Uterus (tissue), 4 donors: Measurements from ENCODE around the gene KIF26B. TPM values are rescaled to one million over a fixed set of nuclear protein-coding genes. Genes with fewer than 3 reads are reported as not detected.

ENCODE experiments used
- DNase-seq, 2 donors: peaks; one replicate each; pipeline ENCODE4 v3.0.0-alpha.2; 2019 to 2020
- H3K27ac ChIP-seq, 2 donors: fragments of 200-600 bp; sonication (generic); 1 replicate in 1 of 2; 2 replicates in 1 of 2; pipeline ENCODE4 v1.5.1; 2016 to 2018
- H3K27me3 ChIP-seq, 2 donors: fragments of 200-600 bp; sonication (generic); one replicate each; pipeline ENCODE4 v1.5.1; 2018 to 2019; ENCODE audit warnings: control low read depth in 1 of 2
- H3K36me3 ChIP-seq, 2 donors: fragments of 200-600 bp; sonication (generic); one replicate each; pipeline ENCODE4 v1.5.1; 2019; ENCODE audit warnings: control low read depth in 1 of 2
- H3K4me1 ChIP-seq, 2 donors: fragments of 200-600 bp; sonication (generic); one replicate each; pipeline ENCODE4 v1.5.1; 2018 to 2019; ENCODE audit warnings: control low read depth in 1 of 2
- H3K4me3 ChIP-seq, 2 donors: fragments of 200-600 bp; sonication (generic); 1 replicate in 1 of 2; 2 replicates in 1 of 2; pipeline ENCODE4 v1.5.1; 2018 to 2019; ENCODE audit warnings: mild to moderate bottlenecking in 1 of 2
- H3K9me3 ChIP-seq, 2 donors: fragments of 200-600 bp; sonication (generic); one replicate each; pipeline ENCODE4 v1.5.1; 2019; ENCODE audit warnings: control low read depth in 1 of 2
- POLR2A ChIP-seq, 2 donors: fragments of 450-650 bp; IDR thresholded peaks; one replicate each; pipeline ENCODE4 v1.6.1; 2016; ENCODE audit warnings: antibody characterized with exemption in 2 of 2, mild to moderate bottlenecking in 1 of 2, moderate library complexity in 1 of 2
- intact Hi-C: fragments of 100-400 bp; cut with DNase I; formaldehyde crosslinking; loops from one replicate; pipeline ENCODE4 v1.15.1; 2023; ENCODE audit warnings: low total_unique reads
- total RNA-seq, 4 donors: library from RNA; depleted of rRNA in 3 of 4; stranded (reverse); fragments of >200 nt in 3 of 4; gene quantifications; one replicate each; pipeline versions ENCODE4 v1.1.0 to v1.2.4, GENCODE V29; 2014 to 2023
- TF ChIP-seq, protein P1 (sequence below), 4 experiments: fragments of 200-600 bp in 2 of 4; fragments of 450-650 bp in 2 of 4; sonication (generic) in 2 of 4; IDR thresholded peaks; one replicate each; pipeline ENCODE4 v1.5.1; 2016 to 2019; ENCODE audit warnings: antibody characterized with exemption in 4 of 4, mild to moderate bottlenecking in 2 of 4, moderate library complexity in 1 of 4
- donor health status: DM: yes; HTN: yes; CAD: no.

KIF26B gene
- total RNA-seq, 4 donors from 2014 or later: 0.27 to 17.4 (median 1.3) TPM; not detected in 1

DNA sequence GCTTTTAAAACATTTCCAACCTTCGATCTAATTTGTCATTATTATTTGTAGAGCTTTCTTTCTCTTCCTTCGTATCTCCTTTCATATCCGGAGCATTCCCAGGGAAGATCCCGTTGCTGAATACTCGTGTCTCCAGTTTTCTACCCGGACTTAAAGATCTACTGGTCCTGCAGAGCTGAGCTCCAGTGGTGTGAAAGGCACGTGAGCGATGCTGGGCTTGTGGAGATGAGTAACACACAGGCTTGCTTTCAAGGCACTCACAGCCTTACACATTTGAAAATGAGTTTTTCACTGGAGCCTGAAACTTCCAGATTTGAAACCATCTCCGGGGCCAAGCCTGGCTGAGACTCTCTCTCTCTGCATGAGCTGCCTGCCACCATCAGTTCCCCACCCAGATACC lies 428.3 kb downstream of the KIF26B start:
- Histone ChIP-seq H3K36me3 (no peaks in the 10 kb centered on the region), H3K27ac (no peak overlapping the region), H3K27me3 (no peaks in the 10 kb centered on the region), H3K4me3 (no peak overlapping the region), H3K4me1 (no peaks in the 10 kb centered on the region), H3K9me3 (no peaks in the 10 kb centered on the region)
- intact Hi-C loops: no loop called here
- TF ChIP-seq, protein P1, sequence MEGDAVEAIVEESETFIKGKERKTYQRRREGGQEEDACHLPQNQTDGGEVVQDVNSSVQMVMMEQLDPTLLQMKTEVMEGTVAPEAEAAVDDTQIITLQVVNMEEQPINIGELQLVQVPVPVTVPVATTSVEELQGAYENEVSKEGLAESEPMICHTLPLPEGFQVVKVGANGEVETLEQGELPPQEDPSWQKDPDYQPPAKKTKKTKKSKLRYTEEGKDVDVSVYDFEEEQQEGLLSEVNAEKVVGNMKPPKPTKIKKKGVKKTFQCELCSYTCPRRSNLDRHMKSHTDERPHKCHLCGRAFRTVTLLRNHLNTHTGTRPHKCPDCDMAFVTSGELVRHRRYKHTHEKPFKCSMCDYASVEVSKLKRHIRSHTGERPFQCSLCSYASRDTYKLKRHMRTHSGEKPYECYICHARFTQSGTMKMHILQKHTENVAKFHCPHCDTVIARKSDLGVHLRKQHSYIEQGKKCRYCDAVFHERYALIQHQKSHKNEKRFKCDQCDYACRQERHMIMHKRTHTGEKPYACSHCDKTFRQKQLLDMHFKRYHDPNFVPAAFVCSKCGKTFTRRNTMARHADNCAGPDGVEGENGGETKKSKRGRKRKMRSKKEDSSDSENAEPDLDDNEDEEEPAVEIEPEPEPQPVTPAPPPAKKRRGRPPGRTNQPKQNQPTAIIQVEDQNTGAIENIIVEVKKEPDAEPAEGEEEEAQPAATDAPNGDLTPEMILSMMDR (IDR thresholded peaks at IDR 0.05): no peak
- TF ChIP-seq POLR2A (IDR thresholded peaks at IDR 0.05): no peak
- DNase-seq: no peak

DNA sequence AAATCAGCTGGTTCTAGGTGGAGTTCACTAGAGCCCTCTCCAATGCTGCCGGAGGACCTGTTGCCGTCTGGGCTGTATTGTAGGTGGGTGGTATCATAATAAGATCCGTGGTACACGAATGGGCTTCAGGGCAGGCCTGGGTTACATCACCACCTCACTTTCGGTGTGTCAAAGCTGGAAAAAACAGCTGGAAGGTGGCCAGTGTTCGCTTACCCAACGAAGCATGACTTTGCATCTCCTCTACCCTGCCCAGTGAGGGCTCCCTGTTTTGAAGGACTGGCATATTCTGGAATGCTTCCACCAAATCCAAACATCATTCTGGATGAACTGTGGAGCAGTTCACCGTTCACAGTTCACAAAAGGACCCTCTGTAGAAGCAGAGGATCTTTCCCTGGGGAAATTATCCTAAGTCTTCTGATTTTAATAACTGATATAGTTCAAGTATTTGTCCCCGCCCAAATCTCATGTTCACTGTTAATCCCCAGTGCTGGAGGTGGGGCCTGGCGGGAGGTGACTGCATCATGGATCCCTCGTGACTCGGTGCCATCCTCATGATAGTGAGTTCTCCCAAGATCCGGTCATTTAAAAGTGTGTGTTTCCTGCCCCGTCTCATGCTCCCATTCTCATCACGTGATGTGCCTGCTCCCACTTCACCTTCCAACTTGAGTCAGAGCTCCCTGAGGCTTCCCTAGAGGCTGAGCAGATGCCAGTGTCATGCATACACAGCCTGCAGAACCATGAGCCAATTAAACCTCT lies 429.0 kb downstream of the KIF26B start:
- Histone ChIP-seq H3K27me3 (no peaks in the 10 kb centered on the region), H3K9me3 (no peaks in the 10 kb centered on the region), H3K4me3 (no peak overlapping the region), H3K27ac (no peak overlapping the region), H3K4me1 (no peaks in the 10 kb centered on the region), H3K36me3 (no peaks in the 10 kb centered on the region)
- intact Hi-C loops: no loop called here
- no peak for DNase-seq
- TF ChIP-seq POLR2A (IDR thresholded peaks at IDR 0.05): no peak
- TF ChIP-seq, protein P1 (IDR thresholded peaks at IDR 0.05): no peak

GRCh38 chr1:245585252-245585959 lies 430.6 kb downstream of the KIF26B start:
- intact Hi-C loops: no loop called here
- Histone ChIP-seq H3K27me3 (no peaks in the 10 kb centered on the region), H3K36me3 (no peaks in the 10 kb centered on the region), H3K9me3 (no peaks in the 10 kb centered on the region), H3K4me1 (no peaks in the 10 kb centered on the region), H3K27ac (no peak overlapping the region), H3K4me3 (no peak overlapping the region)
- TF ChIP-seq POLR2A (IDR thresholded peaks at IDR 0.05): no peak
- TF ChIP-seq, protein P1 (IDR thresholded peaks at IDR 0.05): no peak
- no peak for DNase-seq

DNA sequence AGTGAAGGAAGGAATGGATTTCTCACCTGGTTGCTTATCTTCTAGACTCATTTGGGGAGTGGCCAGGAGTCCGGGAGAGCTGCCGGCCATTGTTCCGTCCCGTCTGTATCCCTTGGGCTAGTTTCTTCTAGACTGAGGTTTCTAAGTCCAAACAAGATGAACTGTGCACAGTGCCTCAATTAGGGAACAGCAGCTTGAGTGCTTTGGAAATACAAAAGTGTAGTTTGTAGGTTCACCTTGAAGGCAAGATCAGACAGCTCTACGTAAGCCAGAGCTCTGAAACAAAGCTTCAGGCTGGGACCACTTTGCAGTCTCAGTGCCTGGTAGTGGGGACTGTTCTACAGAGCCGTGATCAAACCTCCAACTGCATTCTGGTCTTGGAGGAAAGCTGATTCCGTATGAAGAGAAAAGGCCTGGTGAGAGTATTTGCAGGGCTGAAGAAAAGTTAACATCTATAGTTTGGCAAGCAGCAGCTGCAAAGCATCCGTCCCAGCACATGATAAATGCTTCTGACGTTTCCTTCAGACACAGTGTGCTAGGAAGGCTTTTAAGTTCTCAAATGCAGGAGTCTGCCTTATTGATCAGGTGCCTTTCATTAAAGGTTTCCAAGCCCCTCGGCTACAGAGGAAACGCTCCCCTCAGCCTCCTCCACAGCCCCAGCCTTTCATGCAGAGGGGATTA lies 432.8 kb downstream of the KIF26B start:
- TF ChIP-seq POLR2A (IDR thresholded peaks at IDR 0.05): no peak
- TF ChIP-seq, protein P1 (IDR thresholded peaks at IDR 0.05): no peak
- Histone ChIP-seq H3K27me3 (no peaks in the 10 kb centered on the region), H3K27ac (no peak overlapping the region), H3K36me3 (no peaks in the 10 kb centered on the region), H3K4me3 (no peak overlapping the region), H3K9me3 (no peaks in the 10 kb centered on the region), H3K4me1 (no peaks in the 10 kb centered on the region)
- intact Hi-C loops: no loop called here
- DNase-seq: no peak
